ENCODE data around the gene PPP1R3E.
"Not testable (repeated sequence)": the region's sequence is repeated elsewhere in the genome, so short reads cannot be mapped to it uniquely, and the experiment has no call there.

Gene PPP1R3E

GRCh38 chr14:23302290-23303225 is at the start of gene PPP1R3E:
PPP1R3E (minus strand) TSS chr14:23302859; CDS start chr14:23302576, 283 bp downstream.
- DNase-seq, result peak; percentile 56 to 75 (median 67)

- DNase-seq, result no peak
Observed at GRCh38 chr14:23351681-23352505, 49.2 kb upstream of the PPP1R3E start.

GRCh38 chr14:23349156-23349845 is 46.6 kb upstream of the PPP1R3E start:
- DNase-seq, result no peak

DNA sequence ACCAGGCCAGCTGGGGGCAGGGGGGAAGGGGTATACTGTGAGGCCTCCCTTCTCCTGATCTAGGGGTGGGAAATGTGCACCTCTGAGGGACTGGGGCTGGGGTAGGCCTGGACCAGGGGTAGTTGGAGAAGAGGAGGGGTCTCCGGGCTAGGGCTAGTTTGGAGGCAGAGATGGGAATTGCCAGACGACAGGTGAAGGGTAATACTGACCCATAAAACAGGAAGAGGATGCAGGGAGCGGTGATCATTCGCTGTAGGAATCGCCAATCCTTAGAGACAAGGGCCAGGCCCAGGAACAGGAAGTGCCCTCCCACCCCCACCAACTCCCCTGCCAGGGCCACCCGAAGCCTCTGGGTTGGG is 45.6 kb upstream of the PPP1R3E start:
- no peak for DNase-seq

GRCh38 chr14:23347406-23348296 is 45.0 kb upstream of the PPP1R3E start:
- DNase-seq, result no peak

- no peak for DNase-seq
Observed at GRCh38 chr14:23346693-23347405, 44.2 kb upstream of the PPP1R3E start.

DNA sequence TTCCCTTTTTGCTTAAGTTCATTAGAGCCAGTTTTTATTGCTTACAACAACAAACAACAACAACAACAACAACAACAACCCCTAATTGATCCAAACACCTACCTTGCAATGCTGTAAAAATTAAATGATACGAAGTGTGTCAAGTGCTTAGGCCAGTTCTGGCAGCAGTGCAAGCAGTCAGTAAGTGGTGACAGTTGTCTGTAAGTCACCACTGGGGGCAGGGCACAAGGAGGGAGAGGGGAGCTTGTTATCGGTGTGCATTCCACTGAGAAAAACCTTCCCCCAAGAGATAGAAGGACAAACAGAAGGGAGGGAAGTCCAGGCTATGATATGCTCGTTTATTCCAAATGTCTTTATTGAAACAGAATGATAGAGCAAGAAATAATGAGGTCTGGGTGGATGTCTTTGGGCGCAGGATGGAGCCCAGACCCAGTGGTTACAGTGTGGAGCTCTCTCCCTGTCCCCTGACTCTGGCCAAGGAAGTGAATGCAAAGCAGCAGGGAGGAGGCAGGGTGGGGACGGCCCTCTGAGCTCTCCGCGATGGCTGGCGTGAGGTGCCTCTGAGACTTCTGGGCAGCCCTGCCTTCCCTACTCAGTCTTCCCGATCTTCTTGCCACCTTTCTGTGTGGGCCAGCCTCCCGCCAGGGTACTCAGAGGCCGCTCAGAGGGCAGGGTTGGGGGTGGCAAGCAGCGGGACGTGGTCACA is 43.5 kb upstream of the PPP1R3E start:
- no peak for DNase-seq

- DNase-seq, result no peak
Observed at GRCh38 chr14:23344481-23344880, 41.8 kb upstream of the PPP1R3E start.

DNA sequence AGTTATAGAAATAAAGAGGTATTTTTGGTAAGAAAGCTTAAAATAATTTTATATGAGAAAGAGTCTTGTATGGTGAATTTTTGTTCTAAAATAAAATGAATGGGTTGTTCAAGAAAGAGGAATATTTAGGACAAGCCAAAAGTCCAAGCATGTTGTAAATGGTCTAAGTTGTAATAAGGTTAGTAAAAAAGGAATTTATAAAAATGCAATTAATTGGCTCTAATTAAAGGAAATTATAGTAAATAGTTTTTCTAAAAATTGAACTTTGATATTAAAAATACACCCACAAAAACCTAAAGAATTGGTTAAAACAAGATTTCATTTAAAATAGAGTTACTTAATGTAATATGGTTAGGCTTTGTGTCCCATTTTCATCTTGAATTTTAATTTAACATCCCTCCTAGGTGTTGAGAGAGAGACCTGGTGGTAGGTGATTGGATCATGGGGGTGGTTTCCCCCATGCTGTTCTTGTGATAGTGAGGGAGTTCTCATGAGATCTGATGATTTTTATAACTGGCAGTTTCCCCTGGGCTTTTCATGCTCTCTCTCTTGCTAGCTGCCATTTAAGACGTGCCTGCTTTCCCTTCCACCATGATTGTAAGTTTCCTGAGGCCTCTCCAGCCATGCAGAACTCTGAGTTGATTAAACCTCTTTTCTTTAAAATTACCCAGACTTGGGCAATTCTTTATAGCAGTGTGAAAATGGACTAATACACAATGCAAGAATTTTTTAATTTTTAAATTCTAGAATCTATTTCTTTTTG is 37.0 kb upstream of the PPP1R3E start:
- no peak for DNase-seq

GRCh38 chr14:23335623-23336022 is 33.0 kb upstream of the PPP1R3E start:
- DNase-seq, result no peak

GRCh38 chr14:23327947-23328744 is 25.5 kb upstream of the PPP1R3E start:
- DNase-seq, result peak; percentile 84 to 87 (median 85)

- DNase-seq, result no peak
Observed at GRCh38 chr14:23326491-23327332, 24.1 kb upstream of the PPP1R3E start.

- DNase-seq, result not testable (repeated sequence)
Observed at GRCh38 chr14:23325746-23326145, 23.1 kb upstream of the PPP1R3E start.

DNA sequence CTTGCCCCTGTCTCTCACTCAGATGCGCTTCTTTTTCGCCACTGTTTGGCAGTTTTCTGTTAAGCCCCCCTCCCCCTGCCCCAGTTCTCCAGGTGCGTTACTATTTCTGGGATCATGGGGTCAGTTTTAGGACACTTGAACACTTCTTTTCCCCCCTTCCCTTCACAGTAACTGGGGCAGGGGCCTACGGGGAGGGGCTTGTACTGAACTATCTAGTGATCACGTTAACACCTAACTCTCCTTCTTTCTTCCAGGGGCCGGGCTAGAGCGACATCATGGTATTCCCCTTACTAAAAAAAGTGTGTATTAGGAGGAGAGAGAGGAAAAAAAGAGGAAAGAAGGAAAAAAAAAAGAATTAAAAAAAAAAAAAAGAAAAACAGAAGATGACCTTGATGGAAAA is 22.3 kb upstream of the PPP1R3E start:
- DNase-seq, result no peak

DNA sequence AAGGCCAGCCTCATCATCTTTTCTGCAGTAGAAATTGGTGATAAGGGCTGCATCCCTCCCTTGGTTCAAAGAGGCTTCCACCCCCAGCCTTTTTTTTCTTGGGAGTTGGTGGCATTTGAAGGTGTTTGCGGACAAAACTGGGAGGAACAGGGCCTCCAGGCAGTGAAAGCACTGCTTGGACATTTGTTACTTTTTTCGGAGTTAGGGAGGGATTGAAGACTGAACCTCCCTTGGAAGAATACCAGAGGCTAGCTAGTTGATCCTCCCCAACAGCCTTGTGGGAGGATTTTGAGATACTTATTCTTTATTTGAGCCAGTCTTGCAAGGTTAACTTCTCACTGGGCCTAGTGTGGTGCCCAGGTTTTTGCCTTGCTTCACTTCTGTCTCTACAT is 21.8 kb upstream of the PPP1R3E start:
- no peak for DNase-seq

- DNase-seq, result no peak
Observed at GRCh38 chr14:23323838-23324454, 21.3 kb upstream of the PPP1R3E start.

Measured in suppressor macrophage treated with lipopolysaccharide for 1 hour (primary cell).